ENCODE data around the gene RPL38.

The RPL38 gene

GRCh38 chr17:74223901-74224300, 20.4 kb downstream of the RPL38 start:
- DNase-seq (ENCODE audit: low read depth, low spot score) = no peak
- in situ Hi-C loops (cut with HindIII; ENCODE audit: low sequenced_read_pairs) = no loop called here
- H3K4me3 ChIP-seq (ENCODE audit: low read depth, low read length) = no peak overlapping the region
- TF ChIP-seq CTCF (IDR thresholded peaks at IDR 0.05; ENCODE audit: low read depth, low read length) = no peak

GRCh38 chr17:74224959-74225725, 21.7 kb downstream of the RPL38 start:
- H3K4me3 ChIP-seq (ENCODE audit: low read depth, low read length) = no peak overlapping the region
- TF ChIP-seq CTCF (IDR thresholded peaks at IDR 0.05; ENCODE audit: low read depth, low read length) = no peak
- in situ Hi-C loops (cut with HindIII; ENCODE audit: low sequenced_read_pairs) = no loop called here
- no peak for DNase-seq (ENCODE audit: low read depth, low spot score)

GRCh38 chr17:74226252-74226651, 22.8 kb downstream of the RPL38 start:
- in situ Hi-C loops (cut with HindIII; ENCODE audit: low sequenced_read_pairs) = no loop called here
- H3K4me3 ChIP-seq (ENCODE audit: low read depth, low read length) = no peak overlapping the region
- no peak for DNase-seq (ENCODE audit: low read depth, low spot score)
- TF ChIP-seq CTCF (IDR thresholded peaks at IDR 0.05; ENCODE audit: low read depth, low read length) = no peak

- H3K4me3 ChIP-seq (ENCODE audit: low read depth, low read length) = no peak overlapping the region
- DNase-seq (ENCODE audit: low read depth, low spot score) = no peak
- TF ChIP-seq CTCF (IDR thresholded peaks at IDR 0.05; ENCODE audit: low read depth, low read length) = no peak
- in situ Hi-C loops (cut with HindIII; ENCODE audit: low sequenced_read_pairs) = no loop called here
These were observed 24.0 kb downstream of the RPL38 start for GRCh38 chr17:74227271-74228080.

- no peak for TF ChIP-seq CTCF (IDR thresholded peaks at IDR 0.05; ENCODE audit: low read depth, low read length)
- no peak overlapping the region for H3K4me3 ChIP-seq (ENCODE audit: low read depth, low read length)
- no peak for DNase-seq (ENCODE audit: low read depth, low spot score)
- in situ Hi-C loops (cut with HindIII; ENCODE audit: low sequenced_read_pairs) = no loop called here
These were observed 25.0 kb downstream of the RPL38 start for GRCh38 chr17:74228306-74228978.

GRCh38 chr17:74230896-74231295, 27.4 kb downstream of the RPL38 start:
- DNase-seq (ENCODE audit: low read depth, low spot score) = no peak
- in situ Hi-C loops (cut with HindIII; ENCODE audit: low sequenced_read_pairs) = no loop called here
- no peak for TF ChIP-seq CTCF (IDR thresholded peaks at IDR 0.05; ENCODE audit: low read depth, low read length)
- no peak overlapping the region for H3K4me3 ChIP-seq (ENCODE audit: low read depth, low read length)
